ENCODE data around the gene RUSC1.

Gene RUSC1

DNA sequence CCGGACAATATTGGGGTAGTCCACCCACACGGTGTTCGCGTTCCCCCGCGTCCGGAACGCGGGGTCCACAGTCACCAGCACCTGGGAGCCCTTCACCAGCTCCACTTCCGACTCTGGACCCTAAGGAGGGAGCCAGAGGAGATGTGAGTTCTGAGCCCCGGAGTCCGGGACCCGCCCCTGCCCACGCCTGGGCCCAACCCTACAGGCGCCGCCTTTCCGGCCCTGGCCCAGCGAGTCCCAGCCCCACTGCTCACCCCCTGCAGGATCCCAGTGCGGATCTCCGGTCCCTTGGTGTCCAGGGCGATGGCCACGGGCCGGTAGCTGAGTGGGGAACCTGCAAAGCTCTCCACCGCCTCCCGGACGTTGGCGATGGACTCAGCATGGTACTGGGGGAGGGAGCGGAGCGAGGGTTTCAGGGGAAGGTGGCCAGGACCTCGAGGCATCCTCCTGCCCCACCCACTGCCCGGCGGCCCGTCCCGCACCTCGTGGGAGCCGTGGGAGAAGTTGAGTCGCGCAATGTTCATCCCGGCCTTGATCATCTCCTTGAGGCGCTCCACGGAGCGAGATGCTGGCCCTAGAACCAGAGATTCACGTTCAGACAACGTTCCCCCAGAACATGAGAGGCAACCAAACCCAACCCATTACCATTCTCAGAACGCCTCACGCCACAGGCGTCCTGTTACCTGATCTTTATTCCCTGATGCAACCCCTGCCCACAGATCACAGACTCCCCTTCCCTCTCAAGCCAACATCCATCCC lies 25.3 kb upstream of the RUSC1 start:
- DNase-seq (ENCODE audit: low read depth in 1 of 2, low spot score in 1 of 2): no peak

DNA sequence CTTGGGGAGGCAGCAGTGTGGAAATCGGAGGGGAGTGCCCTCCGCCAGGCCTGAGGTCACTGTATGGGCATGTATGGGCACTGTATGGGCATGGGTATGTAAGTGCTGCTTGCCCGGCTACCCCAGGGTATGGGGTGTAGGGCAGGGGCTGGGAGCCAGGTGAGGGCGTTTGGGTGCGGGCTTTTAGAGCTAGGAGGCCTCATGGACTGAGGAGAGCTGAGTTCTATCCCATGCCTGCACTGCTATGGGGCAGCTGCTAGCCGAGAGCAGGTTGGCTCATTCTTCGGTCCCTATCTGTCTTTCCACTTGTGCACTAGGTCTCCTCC lies 24.8 kb upstream of the RUSC1 start:
- no peak for DNase-seq (ENCODE audit: low read depth in 1 of 2, low spot score in 1 of 2)

DNA sequence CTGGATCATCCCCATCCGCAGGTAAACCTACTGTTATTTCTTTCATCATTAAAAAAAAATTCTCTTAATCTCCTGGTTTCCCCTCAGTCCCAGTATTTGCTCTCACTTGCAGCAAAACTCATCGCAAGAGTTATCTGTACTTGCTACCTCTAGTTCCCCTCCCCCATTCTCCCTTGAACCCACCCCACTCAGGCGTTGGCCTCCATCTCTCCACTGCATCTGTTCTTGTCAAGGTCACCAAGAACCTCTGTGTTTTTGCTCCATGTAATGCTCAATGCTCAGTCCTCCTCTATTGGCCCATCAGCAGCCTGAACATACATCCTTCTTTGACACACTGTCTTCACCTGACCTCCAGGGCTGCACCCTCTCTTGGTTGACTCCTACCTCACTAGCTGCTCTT lies 24.0 kb upstream of the RUSC1 start:
- no peak for DNase-seq (ENCODE audit: low read depth in 1 of 2, low spot score in 1 of 2)

DNA sequence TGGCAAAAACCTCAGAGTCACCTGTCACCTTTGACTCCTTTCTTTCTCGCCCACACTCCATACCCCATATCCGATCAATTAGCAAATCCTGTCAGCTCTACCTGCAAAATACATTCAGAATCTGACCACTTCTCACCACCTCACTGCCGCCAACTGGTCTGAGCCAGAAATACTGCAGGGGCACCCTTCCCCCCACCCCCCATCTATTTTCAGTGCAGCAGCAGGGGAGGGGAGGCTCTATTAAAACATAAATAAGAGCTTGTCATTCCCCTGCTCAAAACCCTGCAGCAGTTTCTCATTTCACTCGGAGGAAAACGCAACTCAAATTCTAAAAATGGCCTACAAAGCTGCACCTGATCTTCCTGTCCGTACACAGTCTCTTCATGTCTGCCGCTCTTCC lies 23.3 kb upstream of the RUSC1 start:
- no peak for DNase-seq (ENCODE audit: low read depth in 1 of 2, low spot score in 1 of 2)

DNA sequence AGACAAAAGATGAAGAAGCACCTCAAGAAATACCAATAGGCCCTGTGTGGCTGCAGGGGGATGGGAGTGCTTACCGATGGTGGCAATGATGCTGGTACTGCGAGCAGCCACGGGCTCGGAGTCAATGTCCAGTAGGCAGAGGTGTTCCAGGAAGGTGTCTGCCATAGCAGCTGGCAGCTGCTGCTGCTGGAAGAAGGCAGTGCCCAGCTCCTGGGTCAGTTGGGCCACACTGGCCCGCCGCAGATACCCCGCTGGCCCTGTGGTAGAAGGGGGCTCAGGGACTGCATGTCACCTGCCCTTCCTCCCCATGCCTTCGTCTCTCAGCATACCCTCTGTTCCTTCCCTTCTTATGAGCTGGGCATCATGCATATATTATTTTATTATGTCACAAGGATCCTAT lies 20.7 kb upstream of the RUSC1 start:
- DNase-seq (ENCODE audit: low read depth in 1 of 2, low spot score in 1 of 2): no peak

DNA sequence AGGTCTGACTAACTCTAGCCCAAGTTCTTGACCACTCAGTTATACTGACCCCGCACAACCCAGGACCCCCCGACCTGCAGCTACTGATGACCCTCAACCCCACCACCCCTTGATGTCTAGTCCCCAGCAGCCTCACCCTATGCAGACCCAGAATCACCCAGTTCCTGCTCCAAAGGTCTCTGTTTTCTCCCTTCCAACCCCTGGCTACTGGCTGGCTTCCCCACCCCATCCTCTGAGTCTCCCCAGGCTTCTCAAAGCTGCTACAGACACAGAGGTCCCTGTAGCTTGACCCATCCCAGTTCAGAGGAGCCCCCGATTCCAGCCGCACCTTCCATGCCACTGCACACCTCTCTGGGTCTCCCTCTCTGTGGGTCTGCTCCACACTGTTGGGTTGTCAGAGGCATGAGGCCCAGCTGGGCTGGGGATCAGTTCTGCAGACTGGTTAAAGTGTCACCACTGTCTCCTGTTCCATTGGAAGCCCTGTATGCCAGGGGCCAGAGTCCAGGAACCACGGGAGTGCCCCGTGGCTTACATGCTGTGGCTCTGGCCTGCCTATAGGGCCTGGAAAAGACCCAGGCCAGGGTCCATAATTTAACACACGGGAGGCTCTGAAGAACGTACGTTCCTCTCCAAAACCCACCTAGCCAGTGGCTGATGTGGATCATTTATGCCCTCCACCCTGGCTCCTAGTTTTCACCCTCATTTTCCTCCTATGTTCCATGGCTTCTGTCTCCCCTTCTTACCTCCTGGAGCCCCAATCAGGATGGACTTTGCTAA lies 20.0 kb upstream of the RUSC1 start:
- no peak for DNase-seq (ENCODE audit: low read depth in 1 of 2, low spot score in 1 of 2)

DNA sequence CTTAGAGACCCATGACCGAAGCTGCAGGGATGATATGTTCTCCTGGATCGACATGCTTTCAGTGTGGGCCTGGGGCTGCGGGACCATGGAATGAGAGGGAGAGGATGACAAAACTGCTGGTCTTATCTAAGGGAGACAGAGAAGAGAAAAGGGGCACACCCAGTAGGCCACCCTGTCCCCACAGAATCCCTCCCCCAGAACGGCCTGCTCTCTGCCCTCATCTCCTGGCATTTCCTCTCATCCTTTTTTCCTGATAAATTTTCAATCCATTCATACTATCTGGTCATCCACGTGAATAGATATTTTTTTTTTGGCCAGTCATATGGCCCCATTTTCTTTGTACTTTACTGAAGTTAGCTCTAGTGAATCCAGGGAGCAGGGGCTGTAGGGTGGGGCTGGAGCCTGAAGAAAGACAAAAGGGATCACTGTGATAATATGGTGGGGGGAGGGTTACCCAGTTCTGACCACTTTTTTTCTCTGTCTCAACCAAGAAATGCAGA lies 19.3 kb upstream of the RUSC1 start, which contains the start of gene PKLR:
Gene PKLR, minus strand, starts transcription at position 97 of the 500 bp plus-strand sequence. Its CDS starts 43 bp downstream, at position 54.
- DNase-seq (ENCODE audit: low read depth in 1 of 2, low spot score in 1 of 2): no peak

DNA sequence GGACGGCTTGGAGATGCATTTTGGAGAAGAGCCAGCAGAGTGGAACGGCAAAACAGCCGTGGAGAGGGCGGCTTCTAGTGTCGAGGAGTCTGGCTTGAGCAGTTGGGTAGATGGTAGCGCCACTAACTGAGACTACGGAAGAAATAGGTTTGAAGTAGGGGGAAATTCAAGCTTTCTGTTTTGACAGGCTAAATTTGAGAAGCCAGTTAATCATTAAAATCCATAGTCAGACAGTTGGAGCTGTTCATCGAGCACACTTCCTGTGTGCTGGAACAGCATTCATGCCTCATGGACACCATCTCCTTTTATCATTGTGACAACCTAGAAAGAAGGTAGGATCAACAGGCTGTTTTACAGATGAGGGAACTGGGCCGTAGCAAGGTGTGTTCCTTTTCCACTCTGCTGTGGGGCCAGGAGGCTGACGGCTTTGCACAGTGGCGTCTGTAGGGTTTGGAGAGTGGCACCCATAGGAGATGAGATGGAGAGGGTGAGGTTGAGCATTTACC lies 16.1 kb upstream of the RUSC1 start:
- no peak for DNase-seq (ENCODE audit: low read depth in 1 of 2, low spot score in 1 of 2)

DNA sequence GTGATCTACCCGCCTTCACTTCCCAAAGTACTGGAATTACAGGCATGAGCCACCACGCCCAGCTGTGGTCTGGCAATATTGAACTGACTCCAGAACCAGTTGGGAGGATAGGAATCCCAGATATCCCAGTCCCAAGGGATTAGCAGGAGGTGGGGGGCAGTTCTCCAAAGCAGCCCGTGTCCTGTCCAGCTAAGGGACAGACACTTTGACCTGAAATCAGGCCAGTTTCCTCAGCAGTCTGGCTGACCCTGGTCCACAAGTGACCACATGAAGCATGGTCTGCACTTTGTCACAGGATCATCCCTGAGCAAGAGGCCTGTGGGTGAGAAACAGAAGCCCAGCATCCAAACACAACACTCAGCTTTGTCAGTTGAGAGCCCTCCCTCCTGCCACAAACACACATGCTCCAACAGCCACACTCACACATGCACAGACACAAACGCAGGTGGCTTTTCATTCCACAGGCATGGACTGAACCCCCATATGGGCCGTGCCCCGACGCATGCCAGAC lies 14.8 kb upstream of the RUSC1 start:
- no peak for DNase-seq (ENCODE audit: low read depth in 1 of 2, low spot score in 1 of 2)

DNA sequence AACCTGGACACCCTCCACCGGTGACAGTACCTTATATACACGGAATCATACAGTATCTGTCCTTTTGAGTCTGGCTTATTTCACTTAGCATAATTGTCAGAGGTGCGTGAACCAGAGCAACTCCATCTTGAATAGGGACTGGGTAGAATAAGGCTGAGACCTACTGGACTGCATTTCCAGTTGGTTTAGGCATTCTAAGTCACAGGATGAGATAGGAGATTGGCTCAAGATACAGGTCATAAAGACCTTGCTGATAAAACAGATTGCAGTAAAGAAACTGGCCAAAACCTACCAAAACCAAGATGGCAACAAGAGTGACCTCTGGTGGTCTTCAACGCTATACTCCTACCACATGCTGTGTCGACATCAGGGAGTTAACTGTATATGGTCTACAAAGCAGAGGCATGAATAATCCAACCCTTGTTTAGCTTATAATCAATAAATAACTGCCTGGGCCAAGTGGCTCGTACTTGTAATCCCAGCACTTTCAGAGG lies 13.4 kb upstream of the RUSC1 start:
- DNase-seq (ENCODE audit: low read depth in 1 of 2, low spot score in 1 of 2): no peak

DNA sequence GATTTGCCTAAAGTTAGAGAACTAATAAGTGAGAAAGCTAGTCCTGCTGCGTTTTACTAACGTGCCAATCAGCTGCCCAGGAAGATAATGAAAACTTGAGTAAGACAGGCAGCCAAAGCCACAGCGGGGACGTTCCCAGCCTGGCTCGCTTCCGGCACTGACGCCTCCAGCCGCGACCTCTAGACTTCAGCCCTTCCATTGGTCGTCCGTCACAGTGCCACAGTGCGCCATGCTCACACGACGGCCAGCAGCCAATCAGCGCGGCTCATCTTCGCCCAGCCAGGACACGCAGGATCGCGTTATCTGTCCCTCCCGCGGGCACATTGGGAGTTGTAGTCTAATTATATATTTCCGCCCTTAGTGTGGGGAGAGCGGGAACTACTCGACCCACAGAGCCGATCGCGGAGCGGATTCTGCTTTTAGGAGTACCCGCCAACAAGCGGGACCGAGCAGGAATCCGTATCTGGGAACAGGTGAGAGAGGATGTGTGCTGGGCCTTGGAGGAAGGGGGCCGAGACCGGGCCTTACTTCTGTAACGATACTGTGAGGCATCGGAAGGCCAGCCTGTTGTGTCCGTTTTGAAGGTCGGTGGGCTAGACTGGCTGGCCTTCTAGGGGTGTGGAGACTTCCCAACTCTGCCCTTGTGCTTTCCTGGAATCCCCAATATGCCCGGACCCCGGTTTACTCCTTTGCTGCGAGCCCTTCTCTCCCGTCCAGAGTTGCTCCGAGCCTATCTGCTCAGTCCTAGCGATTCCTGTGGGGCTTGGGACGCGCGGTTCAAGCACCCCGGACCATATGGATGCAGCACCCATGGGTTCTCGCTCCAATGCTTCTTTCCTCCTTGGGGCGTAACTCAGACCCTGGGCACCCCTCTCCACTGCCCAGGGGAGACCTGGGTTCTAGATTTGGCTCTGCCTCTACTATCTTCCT lies 11.9 kb upstream of the RUSC1 start, which contains the start of gene FDPS:
Gene FDPS, plus strand, starts transcription at position 374 of the 930 bp plus-strand sequence. CDS start 924 bp downstream, outside the sequence.
- DNase-seq (ENCODE audit: low read depth in 1 of 2, low spot score in 1 of 2): peak; percentile 87 to 92

DNA sequence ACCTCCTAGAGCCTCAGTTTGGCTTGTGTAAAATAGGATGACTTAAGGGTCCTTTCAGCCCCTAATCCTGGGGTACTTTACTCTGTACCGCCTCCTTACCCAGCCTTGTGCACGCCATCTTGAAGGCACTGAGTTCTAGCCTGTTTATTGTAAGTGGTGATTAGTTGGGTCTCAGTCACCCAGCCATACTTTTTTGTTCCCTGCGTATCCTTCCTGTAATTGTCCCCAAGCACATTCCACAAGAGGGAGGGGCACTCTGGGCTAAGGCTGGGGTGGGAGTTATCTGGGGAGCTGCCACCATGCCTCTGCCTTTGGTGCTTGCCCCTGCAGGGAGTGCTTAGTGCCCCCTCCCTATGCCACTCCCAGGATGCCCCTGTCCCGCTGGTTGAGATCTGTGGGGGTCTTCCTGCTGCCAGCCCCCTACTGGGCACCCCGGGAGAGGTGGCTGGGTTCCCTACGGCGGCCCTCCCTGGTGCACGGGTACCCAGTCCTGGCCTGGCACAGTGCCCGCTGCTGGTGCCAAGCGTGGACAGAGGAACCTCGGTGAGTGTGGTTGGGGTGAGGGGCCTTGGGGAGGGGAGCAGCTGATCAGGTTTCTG lies 11.2 kb upstream of the RUSC1 start:
- DNase-seq (ENCODE audit: low read depth in 1 of 2, low spot score in 1 of 2): no peak

DNA sequence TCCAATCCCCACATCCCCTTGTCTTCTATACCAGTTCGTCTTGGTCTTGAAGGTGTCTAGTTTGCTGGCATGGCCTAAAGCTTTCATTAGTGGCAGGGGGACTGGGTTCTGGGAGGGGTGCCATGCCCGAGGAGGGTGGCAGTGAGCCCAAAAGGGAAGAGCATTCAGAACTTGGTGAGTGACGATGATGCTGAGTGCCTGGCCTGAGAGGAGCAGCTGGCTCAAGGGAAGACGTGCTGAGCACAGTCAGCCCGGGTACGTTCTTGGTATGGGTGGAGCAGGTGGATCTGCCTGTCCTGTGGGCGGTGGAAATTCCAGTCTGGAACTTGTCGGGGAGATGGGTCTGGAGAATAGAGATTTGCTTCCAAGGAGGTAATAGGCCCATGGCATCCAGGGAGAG lies 7.4 kb upstream of the RUSC1 start:
- no peak for DNase-seq (ENCODE audit: low read depth in 1 of 2, low spot score in 1 of 2)

DNA sequence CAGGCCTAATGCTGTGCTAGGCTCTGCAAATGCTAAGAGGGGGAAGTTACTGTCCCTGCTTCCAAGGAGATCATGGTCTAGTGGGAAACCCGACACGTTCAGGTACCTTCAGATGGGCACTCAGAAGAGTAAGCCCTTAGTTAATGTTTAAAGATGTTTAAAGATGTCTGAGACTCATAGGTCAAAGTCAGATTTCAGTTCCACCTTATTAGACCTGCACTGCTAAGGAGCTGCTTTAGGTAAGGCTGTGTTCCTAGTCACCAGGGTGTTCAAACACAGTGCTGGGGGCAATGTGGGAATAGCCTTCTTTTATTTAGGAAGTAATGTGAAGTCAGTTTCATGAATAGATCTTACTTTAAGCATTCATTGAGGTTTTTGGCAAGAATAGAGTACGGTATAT lies 3.8 kb upstream of the RUSC1 start:
- DNase-seq (ENCODE audit: low read depth in 1 of 2, low spot score in 1 of 2): no peak

DNA sequence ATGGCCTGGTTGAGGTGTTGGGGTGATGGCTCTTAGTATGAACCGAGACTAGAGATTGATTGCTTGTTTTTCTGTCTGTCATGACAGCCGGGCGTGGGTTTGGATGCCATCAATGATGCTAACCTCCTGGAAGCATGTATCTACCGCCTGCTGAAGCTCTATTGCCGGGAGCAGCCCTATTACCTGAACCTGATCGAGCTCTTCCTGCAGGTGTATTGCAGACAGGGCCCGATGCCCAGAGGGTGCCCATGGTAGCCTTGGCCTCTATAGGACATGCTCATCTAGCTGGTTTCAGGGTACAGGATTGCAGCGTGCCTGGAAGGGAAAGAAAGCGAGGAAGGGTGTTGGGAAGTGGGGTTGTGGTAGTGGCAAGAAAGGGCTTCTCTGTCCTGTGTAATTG lies 2.6 kb upstream of the RUSC1 start:
- no peak for DNase-seq (ENCODE audit: low read depth in 1 of 2, low spot score in 1 of 2)

DNA sequence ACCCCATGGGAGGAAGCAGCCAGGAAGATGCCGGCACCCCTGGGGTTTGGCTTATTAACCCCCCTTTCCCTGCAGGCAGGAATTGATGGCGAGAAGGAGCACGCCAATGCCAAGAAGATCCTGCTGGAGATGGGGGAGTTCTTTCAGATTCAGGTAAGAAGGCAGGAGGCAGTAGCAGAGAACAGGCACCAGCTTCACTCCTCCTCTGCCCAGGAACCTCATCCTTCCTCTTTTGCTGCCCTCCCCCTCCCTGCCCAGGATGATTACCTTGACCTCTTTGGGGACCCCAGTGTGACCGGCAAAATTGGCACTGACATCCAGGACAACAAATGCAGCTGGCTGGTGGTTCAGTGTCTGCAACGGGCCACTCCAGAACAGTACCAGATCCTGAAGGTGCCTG lies 1.2 kb upstream of the RUSC1 start:
- no peak for DNase-seq (ENCODE audit: low read depth in 1 of 2, low spot score in 1 of 2)

DNA sequence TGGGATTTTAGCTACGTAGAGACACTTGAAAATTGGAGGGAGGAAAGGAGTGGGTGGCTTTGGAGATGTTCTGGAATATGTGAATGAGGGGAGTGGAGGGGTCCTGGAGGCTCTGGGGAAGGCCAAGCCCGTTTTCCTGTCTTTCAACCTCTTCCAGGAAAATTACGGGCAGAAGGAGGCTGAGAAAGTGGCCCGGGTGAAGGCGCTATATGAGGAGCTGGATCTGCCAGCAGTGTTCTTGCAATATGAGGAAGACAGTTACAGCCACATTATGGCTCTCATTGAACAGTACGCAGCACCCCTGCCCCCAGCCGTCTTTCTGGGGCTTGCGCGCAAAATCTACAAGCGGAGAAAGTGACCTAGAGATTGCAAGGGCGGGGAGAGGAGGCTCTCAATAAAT lies 442 bp upstream of the RUSC1 start:
- DNase-seq (ENCODE audit: low read depth in 1 of 2, low spot score in 1 of 2): no peak

DNA sequence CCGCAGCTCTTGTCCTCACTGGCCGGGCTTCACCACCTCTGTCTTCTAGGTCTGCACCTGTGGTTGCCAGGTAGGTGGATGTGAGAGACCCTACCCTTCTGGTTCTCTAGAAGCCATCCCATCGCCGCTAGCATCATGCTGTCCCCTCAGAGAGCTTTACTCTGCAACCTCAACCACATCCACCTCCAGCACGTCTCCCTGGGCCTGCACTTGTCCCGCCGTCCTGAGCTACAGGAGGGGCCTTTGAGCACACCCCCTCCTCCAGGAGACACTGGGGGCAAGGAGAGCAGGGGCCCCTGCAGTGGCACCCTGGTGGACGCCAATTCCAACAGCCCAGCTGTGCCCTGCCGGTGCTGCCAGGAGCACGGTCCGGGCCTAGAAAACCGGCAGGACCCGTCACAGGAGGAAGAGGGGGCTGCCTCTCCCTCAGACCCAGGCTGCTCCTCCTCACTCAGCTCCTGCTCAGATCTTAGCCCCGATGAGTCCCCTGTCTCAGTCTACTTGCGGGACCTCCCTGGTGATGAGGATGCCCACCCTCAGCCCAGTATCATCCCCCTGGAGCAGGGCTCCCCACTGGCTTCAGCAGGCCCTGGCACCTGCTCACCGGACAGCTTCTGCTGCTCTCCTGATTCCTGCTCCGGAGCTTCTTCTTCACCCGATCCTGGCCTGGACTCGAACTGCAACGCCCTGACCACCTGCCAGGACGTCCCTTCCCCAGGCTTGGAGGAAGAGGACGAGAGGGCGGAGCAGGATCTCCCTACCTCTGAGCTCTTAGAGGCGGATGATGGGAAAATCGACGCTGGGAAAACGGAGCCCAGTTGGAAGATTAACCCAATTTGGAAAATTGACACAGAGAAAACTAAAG lies 1.2 kb downstream of the RUSC1 start:
- DNase-seq (ENCODE audit: low read depth in 1 of 2, low spot score in 1 of 2): no peak

DNA sequence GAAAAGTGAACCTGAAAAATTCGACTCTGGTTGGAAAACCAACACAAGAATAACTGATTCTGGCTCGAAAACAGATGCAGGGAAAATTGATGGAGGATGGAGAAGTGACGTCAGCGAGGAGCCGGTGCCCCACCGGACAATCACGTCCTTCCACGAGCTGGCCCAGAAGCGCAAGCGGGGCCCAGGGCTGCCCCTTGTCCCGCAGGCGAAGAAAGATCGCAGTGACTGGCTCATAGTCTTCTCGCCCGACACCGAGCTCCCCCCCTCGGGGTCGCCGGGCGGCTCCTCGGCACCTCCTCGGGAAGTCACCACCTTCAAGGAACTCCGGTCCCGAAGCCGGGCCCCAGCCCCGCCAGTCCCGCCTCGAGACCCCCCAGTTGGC lies 1.9 kb downstream of the RUSC1 start:
- DNase-seq (ENCODE audit: low read depth in 1 of 2, low spot score in 1 of 2): no peak
